Ascending aorta (tissue), 2 donors: ENCODE measurements around the gene ENC1. TPM values are rescaled to one million over a fixed set of nuclear protein-coding genes. Genes with fewer than 3 reads are reported as not detected.

ENCODE experiments used
- DNase-seq, 2 donors: peaks; one replicate each; pipeline ENCODE4 v3.0.0-alpha.2; 2019; ENCODE audit warnings: low spot score in 2 of 2
- H3K27ac ChIP-seq, 2 donors: fragments of 200-600 bp; sonication (generic); one replicate each; pipeline ENCODE4 v1.5.1; 2016 to 2017; ENCODE audit warnings: mild to moderate bottlenecking in 1 of 2
- H3K27me3 ChIP-seq: fragments of 200-600 bp; sonication (generic); one replicate; pipeline ENCODE4 v1.5.1; 2017
- H3K36me3 ChIP-seq, 2 donors: fragments of 200-600 bp; sonication (generic); one replicate each; pipeline ENCODE4 v1.5.1; 2016
- H3K4me1 ChIP-seq, 2 donors: fragments of 200-600 bp; sonication (generic); one replicate each; pipeline ENCODE4 v1.5.1; 2016 to 2017; ENCODE audit warnings: mild to moderate bottlenecking in 1 of 2
- H3K4me3 ChIP-seq, 2 donors: fragments of 200-600 bp; sonication (generic); one replicate each; pipeline ENCODE4 v1.5.1; 2016 to 2017; ENCODE audit warnings: mild to moderate bottlenecking in 1 of 2
- H3K9me3 ChIP-seq, 2 donors: fragments of 200-600 bp; sonication (generic); one replicate each; pipeline ENCODE4 v1.5.1; 2016
- CTCF ChIP-seq, 3 experiments: fragments of 200-600 bp in 2 of 3; fragments of 450-650 bp in 1 of 3; sonication (generic) in 2 of 3; IDR thresholded peaks; one replicate each; pipeline ENCODE4 v1.5.1; 2016 to 2019; ENCODE audit warnings: antibody characterized with exemption in 3 of 3, mild to moderate bottlenecking in 1 of 3, moderate library complexity in 1 of 3
- intact Hi-C: fragments of 100-400 bp; cut with DNase I; formaldehyde crosslinking; loops from one replicate; pipeline ENCODE4 v1.15.1; 2023
- total RNA-seq: library from RNA; depleted of rRNA; stranded (reverse); fragments of >200 nt; gene quantifications from one replicate; pipeline ENCODE4 v1.1.0, GENCODE V29; 2016

ENC1 gene
- total RNA-seq, 1 donor from 2014 or later: 12.9 TPM

DNA sequence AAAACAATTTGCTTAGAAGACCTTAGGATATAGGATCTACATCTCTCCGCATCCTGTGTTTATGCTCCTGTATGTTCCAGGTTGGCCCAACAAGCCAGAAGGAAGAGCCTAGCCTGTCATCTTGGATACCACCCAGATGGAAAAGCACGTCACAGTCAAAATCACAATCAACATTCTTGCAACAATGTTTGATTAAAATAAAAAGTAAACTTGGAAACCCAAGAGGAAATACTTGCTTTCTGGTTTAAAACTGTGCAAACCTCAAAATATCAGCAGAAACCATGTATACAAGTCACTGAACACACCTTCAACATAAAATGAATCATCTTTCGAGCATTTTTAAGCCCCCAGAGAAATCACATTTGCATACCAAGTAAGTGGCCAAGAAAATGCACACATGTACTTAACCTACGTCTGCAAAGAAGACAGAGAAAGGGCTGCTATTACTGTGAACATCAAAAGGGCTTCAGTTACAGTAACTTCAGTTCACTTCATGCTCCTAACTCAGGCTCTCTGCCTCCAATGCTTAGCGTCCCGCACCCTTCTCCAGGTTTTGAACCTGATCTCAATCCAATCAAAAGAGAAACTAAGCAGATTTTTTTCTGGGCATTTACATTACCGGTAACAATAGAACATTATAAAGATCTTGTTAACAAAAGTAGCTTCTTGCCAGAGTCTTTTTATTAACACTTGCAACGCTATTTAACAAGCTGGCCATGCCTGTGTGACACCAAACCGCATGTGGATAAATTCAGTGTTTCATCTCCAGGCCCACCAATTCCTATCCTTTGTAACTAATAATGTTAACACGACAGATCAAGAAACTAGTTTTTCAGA, 1.3 kb downstream of the ENC1 start:
- TF ChIP-seq CTCF (IDR thresholded peaks at IDR 0.05): no peak
- Histone ChIP-seq H3K9me3 (no peaks in the 10 kb centered on the region), H3K4me3 (peak overlapping the region; percentile 79 to 88), H3K27ac (no peak overlapping the region), H3K36me3 (no peaks in the 10 kb centered on the region), H3K27me3 (no peaks in the 10 kb centered on the region), H3K4me1 (peaks cover 0 to 5% of the 10 kb centered on the region in 2 donors)
- intact Hi-C loops: no loop called here
- no peak for DNase-seq

DNA sequence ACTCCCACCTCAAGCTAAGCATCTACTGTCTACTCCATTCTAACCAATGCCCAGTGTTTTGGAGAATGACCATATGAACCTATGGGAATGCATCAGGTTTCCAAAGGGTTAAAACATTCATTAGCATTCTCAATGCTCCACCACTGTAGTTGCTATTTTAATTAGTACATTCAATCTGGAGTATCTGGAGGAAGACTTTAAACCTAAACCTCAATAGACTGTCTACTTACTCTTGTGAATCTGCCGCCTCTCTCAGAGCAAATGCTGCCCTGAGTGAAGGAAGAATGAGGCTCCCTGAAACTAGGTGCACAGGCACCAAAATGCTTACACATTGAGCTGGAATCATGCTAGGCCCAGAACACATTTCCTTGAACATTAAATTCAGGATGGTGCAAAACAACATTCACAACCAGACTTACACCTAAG, 2.0 kb downstream of the ENC1 start:
- intact Hi-C loops: no loop called here
- no peak for DNase-seq
- no peak for TF ChIP-seq CTCF (IDR thresholded peaks at IDR 0.05)
- Histone ChIP-seq H3K4me3 (no peak overlapping the region), H3K27me3 (no peaks in the 10 kb centered on the region), H3K27ac (no peak overlapping the region), H3K36me3 (no peaks in the 10 kb centered on the region), H3K9me3 (no peaks in the 10 kb centered on the region), H3K4me1 (peaks cover 0 to 5% of the 10 kb centered on the region in 2 donors)

- intact Hi-C loops: no loop called here
- no peak for DNase-seq
- Histone ChIP-seq H3K4me3 (no peak overlapping the region), H3K27ac (no peak overlapping the region), H3K36me3 (no peaks in the 10 kb centered on the region), H3K4me1 (peaks cover 0 to 9% of the 10 kb centered on the region in 2 donors), H3K9me3 (no peaks in the 10 kb centered on the region), H3K27me3 (no peaks in the 10 kb centered on the region)
- TF ChIP-seq CTCF (IDR thresholded peaks at IDR 0.05): no peak
These were observed 4.0 kb downstream of the ENC1 start for GRCh38 chr5:74636552-74636951.

GRCh38 chr5:74636149-74636548, 4.4 kb downstream of the ENC1 start:
- Histone ChIP-seq H3K4me3 (no peak overlapping the region), H3K4me1 (peaks cover 0 to 9% of the 10 kb centered on the region in 2 donors), H3K27me3 (no peaks in the 10 kb centered on the region), H3K27ac (no peak overlapping the region), H3K9me3 (no peaks in the 10 kb centered on the region), H3K36me3 (no peaks in the 10 kb centered on the region)
- TF ChIP-seq CTCF (IDR thresholded peaks at IDR 0.05): no peak
- intact Hi-C loops: no loop called here
- no peak for DNase-seq

- intact Hi-C loops: no loop called here
- TF ChIP-seq CTCF (IDR thresholded peaks at IDR 0.05): no peak
- Histone ChIP-seq H3K36me3 (no peaks in the 10 kb centered on the region), H3K27me3 (no peaks in the 10 kb centered on the region), H3K4me3 (no peak overlapping the region), H3K27ac (no peak overlapping the region), H3K4me1 (peaks cover 0 to 9% of the 10 kb centered on the region in 2 donors), H3K9me3 (no peaks in the 10 kb centered on the region)
- DNase-seq: no peak
These were observed 5.8 kb downstream of the ENC1 start for GRCh38 chr5:74634611-74635286.
